Esophagus mucosa (tissue), 1 donor: Measurements from ENCODE around the gene CDK13. TPM values are rescaled to one million over a fixed set of nuclear protein-coding genes. Genes with fewer than 3 reads are reported as not detected.

Source experiments
- ATAC-seq: fragments of 200-7000 bp; cut with Tn5 transposase; one replicate; pipeline ENCODE4 v1.9.1; 2020
- total RNA-seq: library from RNA; stranded (reverse); gene quantifications from one replicate; pipeline ENCODE4 v1.2.4, GENCODE V29; 2023
- donor health status: DM: yes; HTN: yes; CAD: no.

Gene CDK13
- total RNA-seq, 1 donor from 2014 or later = 34.6 TPM

GRCh38 chr7:39950473-39951225 is 593 bp downstream of the CDK13 start:
- peak; percentile 22 for ATAC-seq

- peak; percentile 1 for ATAC-seq
Measured at GRCh38 chr7:39951226-39952194, 1.5 kb downstream of the CDK13 start.

GRCh38 chr7:39952374-39952773 is 2.3 kb downstream of the CDK13 start:
- ATAC-seq = no peak

DNA sequence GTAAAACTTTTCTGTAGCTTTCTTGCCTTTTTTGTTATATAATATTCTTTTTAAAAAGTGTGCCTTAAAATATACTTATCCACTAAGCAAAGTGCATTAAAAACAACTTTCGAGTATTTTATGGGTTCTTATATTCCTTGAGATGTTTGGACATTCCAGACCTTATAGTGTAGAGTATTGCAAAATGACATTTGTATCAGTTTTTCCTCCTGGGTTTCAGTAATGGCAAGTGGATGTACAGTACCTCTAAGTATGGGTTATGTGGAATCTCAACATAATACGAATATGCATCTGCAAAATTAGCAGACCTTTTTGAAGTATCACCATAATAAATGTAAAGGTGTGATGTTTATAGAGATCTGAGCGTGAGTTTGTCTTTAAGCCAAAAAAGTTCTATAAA is 2.7 kb downstream of the CDK13 start:
- ATAC-seq = no peak

- ATAC-seq = no peak
Measured at GRCh38 chr7:39954694-39955093, 4.6 kb downstream of the CDK13 start.

DNA sequence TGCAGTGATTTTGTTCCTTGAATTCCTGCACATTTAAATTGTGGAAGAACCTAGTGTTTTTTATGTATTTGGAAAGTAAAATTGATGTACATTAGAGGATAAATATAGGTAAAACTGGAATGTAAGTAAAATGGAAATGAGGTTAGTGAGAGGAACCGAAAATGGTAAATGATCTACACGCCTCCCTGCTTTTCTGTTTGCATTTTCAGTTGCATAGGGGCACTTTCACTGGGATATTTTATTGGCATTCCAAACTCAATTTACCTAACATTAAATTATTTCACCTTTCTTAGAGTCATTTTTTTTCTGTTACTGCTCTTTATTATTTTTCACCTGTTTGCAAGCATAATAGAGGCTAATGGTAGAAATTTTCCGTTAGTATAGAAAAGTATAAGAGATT is 8.0 kb downstream of the CDK13 start:
- no peak for ATAC-seq

DNA sequence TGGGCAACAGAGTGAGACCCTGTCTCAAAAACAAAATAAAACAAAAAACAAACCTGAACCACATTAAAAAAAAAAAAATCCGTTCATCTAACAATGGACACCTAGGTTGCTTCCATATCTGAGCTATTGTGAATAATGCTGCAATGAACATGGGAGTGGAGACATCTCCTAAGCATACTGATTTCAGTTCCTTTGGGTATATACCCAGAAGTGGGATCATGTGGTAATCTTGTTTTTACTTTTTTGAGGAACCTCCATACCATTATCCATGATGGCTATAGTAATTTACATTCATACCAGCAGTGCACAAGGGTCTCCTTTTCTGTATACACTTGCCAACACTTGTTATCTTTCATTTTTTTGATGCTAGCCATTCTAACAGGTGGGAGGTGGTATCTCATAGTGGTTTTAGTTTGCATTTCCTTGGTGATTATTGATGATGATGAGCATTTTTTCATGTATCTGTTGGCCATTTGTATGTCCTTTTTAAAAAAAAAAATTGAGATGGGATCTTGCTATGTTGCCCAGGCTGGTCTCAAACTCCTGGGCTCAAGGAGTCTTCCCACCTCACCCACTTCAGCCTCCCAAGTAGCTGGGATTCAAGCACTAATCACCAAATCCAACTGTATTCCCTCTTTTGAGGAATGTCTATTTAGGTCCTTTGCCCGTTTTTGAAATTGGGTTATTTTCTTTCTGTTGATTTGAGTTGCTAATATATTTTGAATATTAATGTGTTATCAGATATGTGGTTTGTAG is 17.5 kb downstream of the CDK13 start:
- ATAC-seq = no peak

DNA sequence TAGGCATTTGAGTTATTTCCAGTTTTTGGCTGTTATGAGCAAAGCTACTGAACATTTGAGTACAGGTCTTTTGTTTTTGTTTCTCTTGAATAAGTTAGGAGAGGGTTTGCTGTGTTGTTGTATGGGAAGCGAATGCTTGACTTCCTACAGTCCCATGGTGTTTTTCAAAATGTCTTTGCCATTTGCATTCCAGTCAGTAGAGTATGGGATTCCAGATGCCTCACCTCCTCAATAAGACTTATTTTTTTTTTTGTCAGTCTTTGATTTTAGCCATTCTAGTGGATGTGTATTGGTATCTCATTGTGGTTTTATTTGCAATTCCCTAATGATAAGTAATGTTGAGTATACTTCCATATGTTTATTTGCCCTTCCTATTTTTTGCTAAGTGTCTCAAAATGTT is 19.4 kb downstream of the CDK13 start:
- no peak for ATAC-seq

DNA sequence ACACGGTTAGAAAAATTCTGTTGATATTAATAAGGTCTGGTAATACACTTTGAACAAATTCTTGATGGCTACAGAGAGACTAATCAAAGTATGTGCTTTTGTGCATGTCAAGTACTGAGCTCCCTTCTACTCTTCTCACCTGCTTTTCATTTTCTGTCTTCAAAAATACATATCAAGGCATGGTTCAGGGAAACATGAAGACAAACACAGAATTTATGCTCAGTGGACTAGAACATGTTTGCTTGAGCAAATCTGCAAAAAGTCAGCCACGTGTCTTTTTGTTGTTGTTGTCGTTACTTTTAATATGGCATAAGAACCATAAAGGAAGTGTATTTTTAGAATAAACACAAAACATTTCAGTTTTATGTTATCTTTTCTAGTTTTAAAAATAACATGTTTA is 21.9 kb downstream of the CDK13 start:
- ATAC-seq = no peak

- no peak for ATAC-seq
Measured at GRCh38 chr7:39973801-39974200, 23.7 kb downstream of the CDK13 start.

DNA sequence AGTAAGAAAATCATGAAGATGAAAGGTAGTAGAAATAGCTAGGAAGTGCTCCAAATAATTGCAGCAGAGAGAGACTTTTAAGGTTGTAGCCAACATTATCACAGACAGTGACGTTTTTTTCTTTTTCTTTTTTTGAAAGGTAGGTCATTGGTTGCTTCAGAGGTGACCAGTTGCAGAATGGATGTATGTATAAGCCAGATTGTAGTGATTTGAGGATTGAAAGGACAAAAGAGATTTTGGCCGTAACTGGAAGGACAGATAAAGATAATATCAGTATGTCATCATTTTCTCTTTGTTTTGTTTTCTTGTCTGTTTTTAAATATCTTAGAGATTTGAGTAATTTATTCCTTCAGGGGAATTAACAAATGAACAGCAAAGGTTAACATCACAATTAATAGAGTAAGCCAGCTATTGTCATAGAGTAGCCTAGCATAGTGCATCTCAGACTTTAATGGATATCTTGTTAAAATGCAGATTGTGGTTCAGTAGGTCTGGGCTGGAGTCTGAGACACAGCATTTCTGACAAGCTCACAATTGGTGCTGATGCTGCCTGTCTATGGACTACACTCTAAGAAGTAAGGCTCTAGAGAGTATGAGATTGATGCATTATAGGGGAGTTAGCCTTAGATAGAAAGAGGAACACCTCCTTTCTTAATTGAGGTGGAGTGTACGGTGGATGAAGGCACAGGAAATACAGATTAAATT is 28.3 kb downstream of the CDK13 start:
- ATAC-seq = no peak

- no peak for ATAC-seq
Measured at GRCh38 chr7:39979406-39980073, 29.5 kb downstream of the CDK13 start.

GRCh38 chr7:39985398-39985918 is 35.4 kb downstream of the CDK13 start:
- ATAC-seq = no peak

DNA sequence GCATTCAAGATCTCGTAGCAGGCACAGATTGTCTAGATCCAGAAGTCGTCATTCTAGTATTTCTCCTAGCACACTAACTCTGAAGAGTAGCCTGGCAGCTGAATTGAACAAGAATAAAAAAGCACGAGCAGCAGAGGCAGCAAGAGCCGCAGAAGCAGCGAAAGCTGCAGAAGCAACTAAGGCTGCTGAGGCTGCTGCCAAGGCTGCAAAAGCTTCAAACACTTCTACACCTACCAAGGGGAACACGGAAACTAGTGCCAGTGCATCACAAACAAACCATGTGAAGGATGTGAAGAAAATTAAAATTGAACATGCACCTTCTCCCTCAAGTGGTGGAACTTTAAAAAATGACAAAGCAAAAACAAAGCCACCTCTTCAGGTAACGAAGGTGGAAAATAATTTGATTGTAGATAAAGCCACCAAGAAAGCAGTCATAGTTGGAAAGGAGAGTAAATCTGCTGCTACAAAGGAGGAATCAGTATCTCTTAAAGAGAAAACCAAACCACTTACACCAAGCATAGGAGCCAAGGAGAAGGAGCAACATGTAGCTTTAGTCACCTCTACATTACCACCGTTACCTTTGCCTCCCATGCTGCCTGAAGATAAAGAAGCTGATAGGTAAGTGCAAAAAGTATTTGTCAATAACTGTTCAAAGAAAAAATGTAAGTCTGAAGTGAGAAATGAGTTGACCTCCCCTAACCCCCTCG is 37.7 kb downstream of the CDK13 start:
- no peak for ATAC-seq

DNA sequence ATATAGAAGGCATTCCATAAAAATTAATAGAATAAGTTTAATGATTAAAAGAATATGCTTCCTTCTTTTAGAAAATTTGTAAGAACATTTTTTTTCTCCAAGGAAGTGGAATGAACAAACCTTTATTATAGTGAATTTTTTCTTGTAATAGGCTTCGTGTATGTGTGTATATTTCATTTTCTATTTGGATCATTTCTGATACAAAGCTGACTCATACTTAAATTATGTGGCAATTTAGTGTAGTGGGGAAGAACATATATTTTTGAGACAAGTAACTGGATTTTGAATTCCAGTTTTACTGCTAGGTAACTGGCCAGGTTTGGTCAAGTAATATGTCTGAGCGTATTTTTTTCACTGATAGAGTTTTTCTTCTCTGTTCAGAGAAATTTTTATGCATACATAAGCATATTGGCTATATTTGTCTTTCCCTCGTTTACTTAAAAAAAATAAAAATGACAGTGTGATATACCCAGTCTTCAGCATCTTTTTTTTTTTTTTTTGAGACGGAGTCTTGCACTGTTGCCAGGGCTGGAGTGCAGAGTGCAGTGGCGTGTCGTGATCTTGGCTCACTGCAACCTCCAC is 50.8 kb downstream of the CDK13 start:
- ATAC-seq = no peak

GRCh38 chr7:40001649-40002048 is 51.6 kb downstream of the CDK13 start:
- no peak for ATAC-seq

DNA sequence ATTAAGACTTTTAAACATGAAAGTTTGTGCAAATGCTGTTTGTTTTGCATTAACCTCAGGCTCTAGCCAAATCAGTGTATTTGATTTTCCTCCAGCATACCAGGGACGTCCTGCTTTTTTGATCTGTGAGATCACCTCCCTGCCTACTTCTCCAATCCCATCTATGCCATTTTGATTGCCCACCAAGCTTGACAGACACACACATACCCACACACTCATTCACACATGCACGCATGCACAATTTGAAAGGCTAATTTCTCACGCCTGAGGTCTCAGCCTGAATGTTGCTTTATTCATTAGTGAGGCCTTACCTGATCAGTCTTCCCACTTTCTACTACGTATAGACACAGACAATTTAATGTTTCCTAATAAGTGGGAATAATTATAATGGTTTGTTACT is 53.5 kb downstream of the CDK13 start:
- ATAC-seq = no peak

DNA sequence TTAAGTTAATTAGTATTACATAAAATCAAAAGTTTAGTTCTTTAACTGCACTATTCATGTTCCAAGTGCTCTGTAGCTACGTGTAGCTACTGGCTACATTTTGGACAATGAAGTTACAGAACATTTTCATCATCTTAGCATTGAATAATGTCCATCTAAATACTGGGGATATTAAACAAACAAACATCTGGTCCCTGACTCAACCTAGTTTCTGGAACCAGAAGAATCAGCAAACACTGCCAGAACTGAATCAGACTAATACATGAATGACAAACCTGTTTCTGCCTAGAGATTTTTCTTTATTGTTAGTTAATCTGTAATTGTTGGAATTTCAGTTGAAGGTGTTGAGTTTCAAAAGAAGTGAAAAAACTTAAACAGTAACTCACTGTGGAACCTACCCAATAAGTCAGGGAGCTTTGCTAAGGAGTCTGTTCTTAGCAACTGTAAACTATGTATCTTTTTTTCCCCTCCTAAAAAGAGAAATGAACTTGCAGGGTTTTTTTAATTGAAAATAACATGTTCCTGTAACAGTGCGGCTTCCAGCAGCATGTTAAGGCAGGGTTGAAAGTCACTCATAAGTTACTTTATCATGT is 58.3 kb downstream of the CDK13 start:
- peak; percentile 91 for ATAC-seq

- no peak for ATAC-seq
Measured at GRCh38 chr7:40009301-40009700, 59.2 kb downstream of the CDK13 start.

DNA sequence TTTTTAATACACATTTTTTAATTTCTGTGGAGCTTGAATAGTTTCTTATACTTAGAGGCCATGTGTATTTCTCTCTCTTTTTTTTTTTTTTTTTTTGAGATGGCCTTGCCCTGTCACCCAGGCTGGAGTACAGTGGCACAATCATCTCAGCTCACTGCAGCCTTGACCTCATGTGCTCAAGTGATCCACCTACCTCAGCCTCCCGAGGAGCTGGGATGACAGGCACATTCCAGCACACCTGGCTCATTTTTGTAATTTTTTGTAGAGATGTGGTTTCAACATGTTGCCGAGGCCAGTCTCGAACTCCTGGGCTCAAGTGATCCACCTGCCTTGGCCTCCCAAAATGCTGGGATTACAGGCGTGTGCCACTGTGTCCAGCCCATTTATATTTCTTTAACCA is 64.3 kb downstream of the CDK13 start:
- no peak for ATAC-seq
